Esophagus squamous epithelium (tissue), 4 donors: Measurements from ENCODE around the gene NR1H3.

Experiments
- CTCF ChIP-seq, 6 experiments: fragments of 450-650 bp in 4 of 6; fragments of 200-600 bp in 2 of 6; sonication (generic) in 2 of 6; IDR thresholded peaks; one replicate each; pipeline ENCODE4 v1.5.1; 2016 to 2019; ENCODE audit warnings: antibody characterized with exemption in 6 of 6, mild to moderate bottlenecking in 4 of 6, moderate library complexity in 4 of 6
- POLR2A ChIP-seq, 4 donors: fragments of 450-650 bp; IDR thresholded peaks; one replicate each; pipeline ENCODE4 v1.6.1; 2017; ENCODE audit warnings: antibody characterized with exemption in 4 of 4, mild to moderate bottlenecking in 4 of 4, moderate library complexity in 3 of 4

GRCh38 chr11:47213950-47214565 is 43.7 kb upstream of the NR1H3 start:
- no peak for TF ChIP-seq CTCF (IDR thresholded peaks at IDR 0.05)
- peak in 2 of 4 donors; percentile 56 to 78 for TF ChIP-seq POLR2A (IDR thresholded peaks at IDR 0.05)
